ENCODE measurements around the gene UCN3.
"Not testable (repeated sequence)": the region's sequence is repeated elsewhere in the genome, so short reads cannot be mapped to it uniquely, and the experiment has no call there.

UCN3 gene

DNA sequence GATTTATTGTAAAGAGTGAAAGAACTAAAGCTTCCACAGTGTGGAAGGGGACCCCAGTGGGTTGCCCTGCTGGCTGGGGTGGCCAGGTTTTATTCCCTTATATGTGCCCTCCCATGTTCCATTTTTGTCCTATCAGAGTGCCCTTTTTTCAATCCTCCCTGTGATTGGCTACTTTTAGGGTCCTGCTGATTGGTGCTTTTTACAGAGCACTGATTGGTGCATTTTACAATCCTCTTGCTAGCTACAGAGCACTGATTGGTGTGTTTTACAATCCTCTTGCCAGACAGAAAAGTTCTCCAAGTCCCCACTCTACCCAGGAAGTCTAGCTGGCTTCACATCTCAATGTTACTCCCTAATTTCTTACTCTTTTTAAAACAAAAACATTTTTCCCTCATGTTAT lies 46.0 kb downstream of the UCN3 start:
- not testable (repeated sequence) for DNase-seq (ENCODE audit: low read depth)

- DNase-seq (ENCODE audit: low read depth), result no peak
Measured at GRCh38 chr10:5411941-5412276, 47.1 kb downstream of the UCN3 start.

DNA sequence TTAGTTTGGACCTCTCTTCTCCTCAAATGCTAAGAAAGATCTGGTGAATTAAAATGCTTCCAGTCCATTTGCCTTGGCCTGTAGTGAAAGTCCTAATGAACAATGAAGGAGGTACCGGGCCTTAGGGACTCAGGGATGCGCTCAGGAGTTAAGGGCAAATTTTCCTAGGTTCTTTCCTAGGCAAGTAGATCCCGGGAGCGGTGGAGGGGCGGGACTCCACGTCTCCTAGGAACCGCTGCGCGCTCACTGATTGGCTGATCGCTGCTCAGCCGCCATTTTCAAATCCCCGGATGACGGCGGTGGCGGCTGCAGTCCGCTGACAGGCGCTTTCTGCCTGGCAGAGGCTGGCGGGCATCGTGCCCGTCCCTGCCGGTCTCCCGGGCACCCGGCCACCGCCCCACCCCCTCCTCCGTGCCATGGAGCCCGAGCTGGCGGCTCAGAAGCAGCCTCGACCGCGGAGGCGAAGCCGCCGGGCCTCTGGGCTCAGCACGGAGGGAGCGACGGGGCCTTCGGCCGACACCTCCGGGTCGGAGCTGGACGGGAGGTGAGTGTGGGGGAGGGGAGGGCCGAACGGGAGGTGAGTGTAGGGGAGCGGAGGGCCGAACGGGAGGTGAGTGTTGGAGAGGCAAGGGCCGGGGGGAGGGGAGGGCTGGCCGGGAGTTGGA lies 47.6 kb downstream of the UCN3 start, which contains the start of gene NET1:
TSS of gene NET1 (plus strand) at position 281 of the 665 bp plus-strand sequence. CDS start at position 417, 136 bp downstream.
- peak; percentile 30 for DNase-seq (ENCODE audit: low read depth)

GRCh38 chr10:5413012-5413938 lies 48.5 kb downstream of the UCN3 start:
- no peak for DNase-seq (ENCODE audit: low read depth)

DNA sequence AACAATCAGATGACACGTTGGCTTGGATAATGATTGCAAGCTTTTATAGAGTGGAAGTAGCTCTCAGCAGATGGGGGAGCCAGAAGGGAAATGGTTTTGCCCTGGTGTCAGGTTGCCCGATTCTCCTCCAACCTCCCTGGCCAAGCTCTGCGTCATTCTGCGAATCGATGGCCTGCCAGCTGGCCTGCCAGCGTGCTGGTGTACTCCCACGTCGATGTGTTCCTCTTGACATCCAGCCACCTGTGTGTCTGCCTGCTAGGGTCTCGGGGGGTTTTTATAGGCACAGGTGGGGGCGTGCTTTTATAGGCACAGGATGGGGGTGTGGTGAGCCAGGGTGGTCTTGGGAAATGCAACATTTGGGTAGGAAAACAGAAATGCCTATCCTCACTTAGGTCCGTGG lies 52.2 kb downstream of the UCN3 start:
- no peak for DNase-seq (ENCODE audit: low read depth)

DNA sequence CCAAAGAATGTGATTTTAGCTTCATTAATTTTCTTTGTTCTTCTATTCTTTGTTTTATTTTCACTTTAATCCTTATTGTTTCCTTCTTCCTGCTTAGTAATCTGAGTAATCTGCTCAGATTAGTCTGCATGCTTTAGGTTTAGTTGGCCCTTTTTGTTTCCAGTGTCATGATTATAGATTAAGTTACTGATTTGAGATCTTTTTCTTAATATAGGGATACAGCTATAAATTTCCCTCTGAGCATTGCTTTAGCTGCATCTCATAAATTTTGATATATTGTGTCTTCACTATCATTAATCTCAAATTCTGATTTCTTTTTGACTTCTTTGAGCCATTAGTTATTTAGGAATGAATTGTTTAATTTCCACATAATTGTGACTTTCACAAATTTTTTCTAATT lies 53.8 kb downstream of the UCN3 start:
- DNase-seq (ENCODE audit: low read depth), result no peak

- no peak for DNase-seq (ENCODE audit: low read depth)
Measured at GRCh38 chr10:5419466-5420094, 54.8 kb downstream of the UCN3 start.

GRCh38 chr10:5423771-5424170 lies 59.0 kb downstream of the UCN3 start:
- DNase-seq (ENCODE audit: low read depth), result no peak

All from stimulated activated CD8-positive, alpha-beta memory T cell treated with anti-CD3 and anti-CD28 coated beads, Interleukin-12 subunit alpha, Interleukin-12 subunit beta, amount 100 ng/mL, for 1 hour (primary cell).